Measurements from ENCODE around the gene VENTX. TPM values are rescaled to one million over a fixed set of nuclear protein-coding genes. Genes with fewer than 3 reads are reported as not detected.

The VENTX gene
- total and polyA plus RNA-seq, 2 experiments from 2014 or later = not detected

- no peak overlapping the region for H3K9ac ChIP-seq
- no peaks in the 10 kb centered on the region for H3F3A ChIP-seq (ENCODE audit: insufficient read depth)
- no peaks in the 10 kb centered on the region for H3K9me2 ChIP-seq (ENCODE audit: insufficient read depth)
- H3K27me3 ChIP-seq (replicated peaks; ENCODE audit: insufficient read depth) = no peaks in the 10 kb centered on the region
- H3K79me2 ChIP-seq (ENCODE audit: insufficient read depth) = no peaks in the 10 kb centered on the region
- peaks cover 5% of the 10 kb centered on the region; the same call in 1 of the 2 replicates for H3K36me3 ChIP-seq (ENCODE audit: low read depth)
- no peaks in the 10 kb centered on the region for H4K20me1 ChIP-seq (ENCODE audit: insufficient read depth)
- WGBS, 2 experiments (ENCODE audit: low coverage in 1 of 2, low lambda C conversion rate in 2 of 2, missing lambda C conversion rate in 2 of 2) = 91 to 96% methylated on average over 11 to 14 of the region's 15 CpGs
- H3K27ac ChIP-seq = no peak overlapping the region
- no peak overlapping the region for H3K4me2 ChIP-seq (ENCODE audit: unreplicated experiment)
- H3K4me1 ChIP-seq (ENCODE audit: insufficient read depth) = no peaks in the 10 kb centered on the region
- no peak for TF ChIP-seq EZH2phosphoT487 (IDR thresholded peaks at IDR 0.05; ENCODE audit: insufficient read depth, low read depth)
- no peak for TF ChIP-seq EZH2 (IDR thresholded peaks at IDR 0.05; ENCODE audit: insufficient read depth, poor library complexity, severe bottlenecking)
- in situ Hi-C loops (cut with MboI) = no loop called here
- H3K4me3 ChIP-seq = no peak overlapping the region
- H3K9me3 ChIP-seq (ENCODE audit: low read depth) = no peaks in the 10 kb centered on the region
- H2AFZ ChIP-seq = no peak overlapping the region
- DNase-seq = no peak
These were observed 43.4 kb downstream of the VENTX start for GRCh38 chr10:133281084-133281483.

GRCh38 chr10:133281628-133282372 is 44.1 kb downstream of the VENTX start:
- H3K27ac ChIP-seq = no peak overlapping the region
- H2AFZ ChIP-seq = no peak overlapping the region
- no peaks in the 10 kb centered on the region for H3K9me2 ChIP-seq (ENCODE audit: insufficient read depth)
- H3F3A ChIP-seq (ENCODE audit: insufficient read depth) = no peaks in the 10 kb centered on the region
- peaks cover 12% of the 10 kb centered on the region; the same call in 1 of the 2 replicates for H3K36me3 ChIP-seq (ENCODE audit: low read depth)
- DNase-seq = no peak
- peaks cover 2% of the 10 kb centered on the region; the same call in 1 of the 2 replicates for H4K20me1 ChIP-seq (ENCODE audit: insufficient read depth)
- no peak overlapping the region for H3K4me2 ChIP-seq (ENCODE audit: unreplicated experiment)
- no peak overlapping the region for H3K4me3 ChIP-seq
- H3K9ac ChIP-seq = no peak overlapping the region
- H3K4me1 ChIP-seq (ENCODE audit: insufficient read depth) = no peaks in the 10 kb centered on the region
- H3K9me3 ChIP-seq (ENCODE audit: low read depth) = no peaks in the 10 kb centered on the region
- H3K27me3 ChIP-seq (replicated peaks; ENCODE audit: insufficient read depth) = no peaks in the 10 kb centered on the region
- in situ Hi-C loops (cut with MboI) = no loop called here
- WGBS, 2 experiments (ENCODE audit: low coverage in 1 of 2, low lambda C conversion rate in 2 of 2, missing lambda C conversion rate in 2 of 2) = 91 to 93% methylated on average over 33 to 38 of the region's 38 CpGs
- H3K79me2 ChIP-seq (ENCODE audit: insufficient read depth) = peaks cover 4% of the 10 kb centered on the region; the same call in 1 of the 2 replicates
- TF ChIP-seq EZH2phosphoT487 (IDR thresholded peaks at IDR 0.05; ENCODE audit: insufficient read depth, low read depth) (no peak), EZH2 (IDR thresholded peaks at IDR 0.05; ENCODE audit: insufficient read depth, poor library complexity, severe bottlenecking) (no peak)

GRCh38 chr10:133282846-133283390 is 45.3 kb downstream of the VENTX start:
- no peak overlapping the region for H3K4me2 ChIP-seq (ENCODE audit: unreplicated experiment)
- no peaks in the 10 kb centered on the region for H3F3A ChIP-seq (ENCODE audit: insufficient read depth)
- no peaks in the 10 kb centered on the region for H3K4me1 ChIP-seq (ENCODE audit: insufficient read depth)
- no peaks in the 10 kb centered on the region for H3K9me2 ChIP-seq (ENCODE audit: insufficient read depth)
- no peak overlapping the region for H3K4me3 ChIP-seq
- H3K79me2 ChIP-seq (ENCODE audit: insufficient read depth) = peaks cover 4% of the 10 kb centered on the region; the same call in 1 of the 2 replicates
- H3K36me3 ChIP-seq (ENCODE audit: low read depth) = peaks cover 18% of the 10 kb centered on the region; the same call in 1 of the 2 replicates
- 79 to 88% methylated on average over 11 to 24 of the region's 24 CpGs for WGBS, 2 experiments (ENCODE audit: low coverage in 1 of 2, low lambda C conversion rate in 2 of 2, missing lambda C conversion rate in 2 of 2)
- no peak overlapping the region for H2AFZ ChIP-seq
- no peak for DNase-seq
- TF ChIP-seq EZH2phosphoT487 (IDR thresholded peaks at IDR 0.05; ENCODE audit: insufficient read depth, low read depth) = no peak
- TF ChIP-seq EZH2 (IDR thresholded peaks at IDR 0.05; ENCODE audit: insufficient read depth, poor library complexity, severe bottlenecking) = no peak
- in situ Hi-C loops (cut with MboI) = no loop called here
- no peaks in the 10 kb centered on the region for H3K27me3 ChIP-seq (replicated peaks; ENCODE audit: insufficient read depth)
- no peaks in the 10 kb centered on the region for H3K9me3 ChIP-seq (ENCODE audit: low read depth)
- H3K27ac ChIP-seq = no peak overlapping the region
- no peak overlapping the region for H3K9ac ChIP-seq
- H4K20me1 ChIP-seq (ENCODE audit: insufficient read depth) = peaks cover 3% of the 10 kb centered on the region; the same call in 1 of the 2 replicates

- Histone ChIP-seq H3K79me2 (ENCODE audit: insufficient read depth) (peaks cover 4% of the 10 kb centered on the region; the same call in 1 of the 2 replicates), H3K27ac (no peak overlapping the region), H3K9ac (no peak overlapping the region), H3K9me3 (ENCODE audit: low read depth) (no peaks in the 10 kb centered on the region), H3K4me1 (ENCODE audit: insufficient read depth) (no peaks in the 10 kb centered on the region), H3K9me2 (ENCODE audit: insufficient read depth) (no peaks in the 10 kb centered on the region), H3F3A (ENCODE audit: insufficient read depth) (no peaks in the 10 kb centered on the region), H3K4me2 (ENCODE audit: unreplicated experiment) (no peak overlapping the region), H4K20me1 (ENCODE audit: insufficient read depth) (peaks cover 3% of the 10 kb centered on the region; the same call in 1 of the 2 replicates), H3K27me3 (replicated peaks; ENCODE audit: insufficient read depth) (no peaks in the 10 kb centered on the region), H2AFZ (no peak overlapping the region), H3K4me3 (no peak overlapping the region), H3K36me3 (ENCODE audit: low read depth) (peaks cover 19% of the 10 kb centered on the region; the same call in 1 of the 2 replicates)
- no peak for DNase-seq
- TF ChIP-seq EZH2 (IDR thresholded peaks at IDR 0.05; ENCODE audit: insufficient read depth, poor library complexity, severe bottlenecking) (no peak), EZH2phosphoT487 (IDR thresholded peaks at IDR 0.05; ENCODE audit: insufficient read depth, low read depth) (no peak)
- in situ Hi-C loops (cut with MboI) = no loop called here
- WGBS, 2 experiments (ENCODE audit: low coverage in 1 of 2, low lambda C conversion rate in 2 of 2, missing lambda C conversion rate in 2 of 2) = 94 to 96% methylated on average over 22 to 24 of the region's 24 CpGs
These were observed 46.3 kb downstream of the VENTX start for GRCh38 chr10:133283931-133284330.

Measured in GM23248 (cell line).